NCI-H1694 (cell line): ENCODE data around the gene MCM10.
"Not testable (repeated sequence)": the region's sequence is repeated elsewhere in the genome, so short reads cannot be mapped to it uniquely, and the experiment has no call there.

Experiments used
- DNase-seq: peaks from one replicate; lab custom pipeline; 2025; lab: John Stamatoyannopoulos, UW

MCM10 gene

DNA sequence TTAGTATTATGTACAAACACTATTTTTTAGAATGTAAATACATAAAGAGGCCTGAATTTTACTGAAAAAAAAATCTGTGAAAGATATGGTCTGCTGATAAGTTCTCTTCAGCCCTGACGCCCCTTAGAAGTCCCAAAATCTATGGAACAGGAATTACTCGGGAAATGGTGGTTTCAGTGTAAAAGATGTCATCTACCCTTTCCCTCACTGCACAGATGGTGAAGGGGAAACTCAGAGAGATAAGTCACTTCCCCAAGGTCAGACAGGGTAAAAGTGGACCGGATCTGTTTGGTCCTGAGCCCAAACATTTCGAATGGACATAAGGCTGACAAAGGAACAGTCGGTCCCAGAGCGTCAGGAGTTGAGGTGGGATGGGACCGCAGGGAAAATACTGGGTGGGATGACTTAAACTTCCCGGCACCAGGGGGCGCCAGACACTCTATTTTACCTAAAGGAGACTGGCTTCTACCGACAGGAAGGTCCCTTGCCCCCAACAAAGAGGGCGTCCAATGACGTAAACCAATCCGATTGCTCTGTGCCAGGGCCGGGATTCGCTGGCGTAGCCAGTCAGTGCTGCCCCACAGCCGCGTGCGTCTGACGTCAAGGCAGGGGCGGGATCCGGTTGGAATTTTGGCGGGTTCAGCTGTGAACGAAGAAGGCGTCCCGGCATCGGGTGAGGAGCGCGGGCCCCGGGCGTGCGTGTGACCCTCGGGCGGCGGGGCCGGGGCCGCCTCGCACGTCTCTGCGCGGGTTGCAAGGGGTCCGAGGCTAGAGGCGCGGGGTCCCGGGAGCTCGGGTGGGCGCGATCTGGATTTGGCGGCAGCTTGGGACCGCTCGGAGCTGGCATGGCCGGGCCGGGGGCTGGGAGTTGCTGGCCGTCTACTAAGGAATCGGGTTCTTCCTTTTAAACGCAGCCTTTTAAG lies at the start of gene MCM10:
TSS of gene MCM10 (plus strand) at position 625 of the 923 bp plus-strand sequence. CDS start 2,645 bp downstream, outside the sequence.
- peak; percentile 99 for DNase-seq

DNA sequence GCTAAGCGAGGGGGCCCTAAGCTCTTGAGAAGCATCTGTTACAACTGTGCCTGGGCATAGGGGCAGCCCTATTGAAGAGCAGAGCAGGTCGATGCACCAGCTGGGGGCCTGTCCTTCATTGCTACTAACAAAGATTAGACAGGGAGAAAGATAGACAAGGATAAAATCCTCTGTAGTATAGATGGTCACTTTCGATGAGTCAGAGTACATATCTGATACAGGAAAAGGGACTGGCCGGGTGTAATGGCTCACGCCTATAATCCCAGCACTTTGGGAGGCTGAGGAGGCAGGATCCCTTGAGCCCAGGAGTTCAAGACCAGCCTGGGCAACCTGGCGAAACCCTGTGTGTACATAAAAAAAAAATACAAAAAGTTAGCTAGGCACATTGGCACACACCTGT lies 47.8 kb upstream of the MCM10 start:
- DNase-seq: no peak

DNA sequence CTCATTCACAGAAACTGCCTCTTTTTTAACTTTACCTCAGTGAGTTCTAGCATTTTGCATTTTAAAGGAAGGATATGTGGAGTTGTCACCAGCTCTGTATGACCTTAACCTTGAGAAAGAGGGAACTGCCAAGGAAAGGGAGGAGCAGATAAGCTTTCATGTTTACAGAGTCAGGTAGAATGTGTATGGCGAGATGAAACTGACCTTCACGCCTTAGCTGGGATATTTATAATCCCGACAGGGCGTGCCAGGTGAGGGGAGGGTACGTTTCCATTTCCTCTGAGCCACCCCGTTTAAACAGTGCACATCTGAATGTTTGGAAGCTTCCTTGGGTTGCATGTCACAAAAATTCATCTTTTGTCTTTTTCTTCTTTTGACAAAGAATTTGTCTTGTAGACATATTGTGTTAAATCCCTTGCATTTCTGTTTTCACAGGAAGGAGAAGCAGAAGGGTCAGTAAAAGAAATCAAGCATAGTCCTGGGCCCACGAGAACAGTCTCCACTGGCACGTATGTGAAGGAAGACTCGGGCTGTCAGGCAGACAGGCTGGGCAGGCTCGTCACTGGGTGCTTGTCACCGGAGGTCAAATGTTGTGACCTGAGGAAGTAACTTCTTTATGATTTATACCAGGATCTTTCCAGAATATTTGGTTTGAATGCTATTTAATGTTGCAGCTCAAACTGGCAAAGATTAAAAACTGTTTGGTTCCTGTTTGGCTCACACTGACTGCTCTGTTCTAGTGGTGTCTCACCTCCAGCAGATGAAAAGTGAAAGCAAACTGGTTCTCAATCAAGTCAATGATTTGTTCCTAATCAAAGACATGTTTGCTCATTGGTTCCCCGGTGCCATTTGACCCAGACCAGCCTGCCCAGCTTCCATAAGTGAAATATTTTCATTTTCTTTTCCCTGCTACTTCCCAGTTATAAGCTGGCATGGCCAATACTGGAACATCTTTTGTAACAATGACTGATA lies 45.2 kb upstream of the MCM10 start:
- DNase-seq: no peak

DNA sequence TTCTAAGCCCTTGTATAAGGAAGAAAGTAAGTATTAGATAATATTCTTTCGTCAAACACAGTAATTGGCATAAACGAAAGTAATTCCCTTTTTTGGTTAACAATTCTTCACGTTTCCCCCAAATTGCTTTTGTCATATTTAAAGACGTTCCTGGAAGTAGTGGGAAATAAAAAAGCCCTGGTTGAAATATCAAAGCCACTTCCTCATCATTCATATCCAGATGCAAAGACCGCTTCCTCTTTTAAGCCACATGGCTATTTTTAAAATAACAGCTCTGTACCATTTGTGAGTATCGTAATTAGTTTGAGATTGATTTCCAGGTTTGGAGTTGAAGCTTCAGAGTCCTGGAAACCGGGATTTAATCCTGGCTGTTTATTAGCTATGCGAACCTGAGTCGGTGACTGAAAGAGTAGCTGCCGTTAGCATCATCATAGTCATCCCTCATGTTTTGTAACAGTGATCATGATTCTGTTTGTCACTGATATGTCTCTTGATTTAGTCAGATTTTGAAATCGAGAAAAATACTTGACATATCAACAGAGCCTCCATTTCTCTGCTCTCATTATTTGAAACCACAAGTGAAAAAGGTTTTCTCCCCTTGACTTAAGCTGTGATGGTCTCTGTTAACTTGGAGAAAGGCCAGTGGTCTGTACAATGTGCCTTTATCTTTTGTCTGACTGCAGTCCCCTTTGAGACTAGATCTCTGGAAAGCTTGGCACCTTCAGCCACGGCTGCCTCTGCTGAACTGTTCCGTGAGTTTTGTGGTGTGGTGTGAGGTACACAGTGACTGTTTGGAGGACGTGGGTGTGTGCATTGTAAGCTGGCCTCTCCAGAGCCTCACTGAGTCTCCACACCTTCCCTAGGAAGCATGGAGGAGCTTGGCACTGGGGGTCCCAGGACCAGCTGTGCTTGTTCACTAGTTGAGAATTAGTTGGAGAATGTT lies 43.2 kb upstream of the MCM10 start:
- DNase-seq: no peak

DNA sequence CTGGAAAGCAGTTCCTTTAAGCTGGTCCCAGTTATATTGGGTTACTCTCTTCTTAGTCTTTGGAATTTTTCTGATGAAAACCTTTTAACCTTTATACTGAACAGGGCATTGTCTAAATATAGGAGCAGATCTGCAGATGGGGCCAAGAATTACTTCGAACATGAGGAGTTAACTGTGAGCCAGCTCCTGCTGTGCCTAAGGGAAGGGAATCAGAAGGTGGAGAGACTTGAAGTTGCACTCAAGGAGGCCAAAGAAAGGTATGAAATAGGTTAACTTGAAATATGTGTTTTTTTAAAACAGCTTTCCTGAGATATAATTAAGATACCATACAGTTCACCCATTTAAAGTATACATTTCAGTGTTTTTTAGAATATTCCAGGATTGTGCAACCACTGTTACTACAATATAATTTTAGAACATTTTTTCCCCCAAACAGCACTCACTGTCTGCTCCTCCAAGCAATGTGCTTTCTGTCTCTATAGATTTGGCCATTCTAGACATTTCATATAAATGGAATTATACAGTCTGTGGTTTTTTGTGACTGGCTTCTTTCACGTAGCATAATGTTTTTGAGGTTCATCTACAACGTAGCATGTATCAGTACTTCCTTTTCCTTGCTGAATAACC lies 42.5 kb upstream of the MCM10 start:
- DNase-seq: no peak

DNA sequence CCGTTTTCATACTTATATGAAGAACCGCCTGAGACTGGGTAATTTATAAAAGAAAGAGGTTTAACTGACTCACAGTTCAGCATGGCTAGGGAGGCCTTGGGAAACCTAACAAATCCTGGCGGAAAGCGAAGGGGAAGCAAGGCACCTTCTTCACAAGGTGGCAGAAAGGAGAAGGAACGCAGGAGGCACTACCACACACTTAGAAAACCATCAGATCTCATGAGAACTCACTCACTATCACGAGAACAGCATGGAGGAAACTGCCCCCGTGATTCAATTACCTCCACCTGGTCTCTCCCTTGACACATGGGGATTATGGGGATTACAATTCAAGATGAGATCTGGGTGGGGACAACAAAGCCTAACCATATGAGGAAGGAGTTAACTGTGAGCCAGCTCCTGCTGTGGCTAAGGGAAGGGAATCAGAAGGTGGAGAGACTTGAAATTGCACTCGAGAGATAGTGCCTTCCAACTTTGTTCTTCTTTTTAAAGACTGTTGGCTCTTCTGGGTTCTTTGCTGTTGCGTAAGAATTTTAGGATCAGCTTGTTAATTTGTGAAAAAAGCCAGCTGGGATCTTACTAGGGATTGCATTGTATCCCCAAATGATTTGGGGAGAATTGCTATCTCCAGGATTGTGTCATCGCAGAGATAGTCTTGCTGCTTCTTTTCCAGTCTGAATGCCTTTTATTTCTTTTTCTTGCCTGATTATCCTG lies 40.4 kb upstream of the MCM10 start:
- DNase-seq: no peak

DNA sequence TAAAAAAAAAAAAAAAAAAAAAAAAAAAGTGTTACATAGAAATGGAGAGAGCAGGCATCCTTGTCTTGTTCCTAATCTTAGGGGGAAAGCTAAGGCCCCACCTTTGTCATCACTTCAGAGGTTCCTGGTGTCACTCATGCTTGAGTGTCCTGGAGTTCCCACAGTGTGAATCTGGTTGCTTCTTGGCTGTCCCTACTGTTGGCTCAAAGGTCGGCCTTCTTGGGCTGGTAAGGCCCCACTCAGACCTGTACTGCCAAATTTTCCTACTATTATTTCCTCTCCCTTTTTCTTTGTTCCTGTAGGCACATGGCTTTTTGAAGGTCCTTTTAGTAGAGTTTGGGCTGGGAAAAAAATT lies 39.9 kb upstream of the MCM10 start:
- DNase-seq: no peak

DNA sequence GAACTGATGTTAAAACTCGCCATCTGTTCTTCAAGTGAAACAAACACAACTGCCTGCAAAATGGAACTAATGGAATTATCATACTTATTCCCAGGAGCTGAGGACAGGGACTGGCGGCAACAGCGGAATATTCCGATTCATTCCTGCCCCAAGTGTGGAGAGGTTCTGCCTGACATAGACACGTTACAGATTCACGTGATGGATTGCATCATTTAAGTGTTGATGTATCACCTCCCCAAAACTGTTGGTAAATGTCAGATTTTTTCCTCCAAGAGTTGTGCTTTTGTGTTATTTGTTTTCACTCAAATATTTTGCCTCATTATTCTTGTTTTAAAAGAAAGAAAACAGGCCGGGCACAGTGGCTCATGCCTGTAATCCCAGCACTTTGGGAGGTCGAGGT lies 24.7 kb upstream of the MCM10 start:
- no peak for DNase-seq

DNA sequence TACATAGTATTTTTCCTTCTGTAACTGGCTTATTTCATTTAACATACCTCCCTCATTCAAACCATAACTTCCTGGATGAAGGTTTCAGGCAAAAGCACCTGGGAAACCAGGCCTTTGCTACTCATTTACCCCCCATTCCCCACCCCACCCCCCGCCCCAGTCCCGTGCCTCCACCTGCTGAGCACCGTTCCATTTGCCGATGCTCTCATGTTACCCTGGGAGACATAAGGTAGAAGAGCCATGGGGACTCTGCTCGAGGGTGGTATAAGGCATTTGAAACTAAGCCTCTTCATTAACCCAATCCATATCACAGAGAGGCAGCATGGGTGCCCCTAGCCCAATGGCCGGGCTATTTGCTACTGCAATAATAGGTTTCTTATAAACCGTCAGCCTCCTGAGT lies 22.2 kb upstream of the MCM10 start:
- no peak for DNase-seq

DNA sequence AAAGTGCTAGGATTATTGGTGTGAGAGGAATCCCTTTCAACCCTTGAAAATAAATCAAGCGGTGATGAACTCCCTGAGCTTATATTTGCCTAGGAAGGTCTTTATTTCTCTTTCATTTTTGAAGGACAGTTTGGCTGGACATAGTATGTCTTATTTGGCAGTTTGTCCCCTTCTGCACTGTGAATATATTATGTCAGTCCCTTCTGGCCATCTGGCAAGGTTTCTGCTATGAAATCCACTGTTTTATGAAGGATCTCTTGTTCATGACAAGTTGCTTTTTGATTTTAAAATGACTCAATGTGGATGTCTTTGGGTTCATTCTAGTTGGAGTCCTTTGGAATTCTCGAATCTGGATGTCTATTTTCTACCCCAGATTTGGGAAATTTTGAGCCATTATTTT lies 21.7 kb upstream of the MCM10 start:
- no peak for DNase-seq

DNA sequence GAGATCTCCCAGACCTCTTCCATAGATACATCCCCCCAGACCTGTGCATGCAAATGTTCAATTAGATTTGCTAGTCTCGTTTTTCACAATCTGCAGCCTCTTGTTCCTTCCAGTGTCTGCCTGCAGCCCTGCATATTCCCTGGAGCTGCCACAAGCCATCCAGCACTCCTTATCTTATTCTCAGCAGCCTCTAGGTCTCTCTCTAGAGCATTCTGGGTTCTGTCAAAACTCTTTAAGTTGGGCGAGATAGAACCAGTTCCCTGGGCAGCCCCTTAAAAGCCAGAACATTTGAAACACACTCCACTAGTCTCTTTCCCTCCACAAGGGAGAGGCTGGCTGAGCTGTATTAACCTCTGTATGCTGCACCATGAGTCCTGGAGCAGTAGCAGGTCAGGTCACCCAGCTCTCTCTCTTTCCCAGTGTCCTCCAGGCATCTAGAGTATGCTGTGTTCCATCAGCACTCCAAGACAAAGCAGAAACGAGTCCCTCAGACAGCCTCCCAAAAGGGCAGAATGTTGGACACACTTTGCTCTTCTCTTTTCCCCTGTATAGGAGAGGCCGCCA lies 20.6 kb upstream of the MCM10 start:
- DNase-seq: no peak

DNA sequence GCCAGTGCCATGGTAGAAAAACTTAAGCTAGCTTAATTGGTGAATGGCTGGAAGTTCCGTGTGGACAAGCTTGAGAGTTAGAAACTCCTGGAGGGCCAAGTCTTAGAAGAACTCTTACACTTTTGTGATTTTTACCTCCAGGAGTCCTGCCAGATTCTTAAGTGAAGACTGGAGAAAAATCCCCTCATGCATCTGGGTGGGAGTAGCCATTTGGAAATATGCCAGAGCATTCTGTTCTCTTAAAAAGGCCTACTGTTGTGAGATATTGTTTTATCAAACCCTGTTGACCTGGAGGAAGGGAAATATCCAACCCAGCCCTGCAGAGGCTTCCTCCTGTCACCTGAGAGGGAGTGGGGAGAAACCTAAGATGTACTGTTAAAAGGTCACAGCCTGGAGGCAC lies 17.6 kb upstream of the MCM10 start:
- no peak for DNase-seq

DNA sequence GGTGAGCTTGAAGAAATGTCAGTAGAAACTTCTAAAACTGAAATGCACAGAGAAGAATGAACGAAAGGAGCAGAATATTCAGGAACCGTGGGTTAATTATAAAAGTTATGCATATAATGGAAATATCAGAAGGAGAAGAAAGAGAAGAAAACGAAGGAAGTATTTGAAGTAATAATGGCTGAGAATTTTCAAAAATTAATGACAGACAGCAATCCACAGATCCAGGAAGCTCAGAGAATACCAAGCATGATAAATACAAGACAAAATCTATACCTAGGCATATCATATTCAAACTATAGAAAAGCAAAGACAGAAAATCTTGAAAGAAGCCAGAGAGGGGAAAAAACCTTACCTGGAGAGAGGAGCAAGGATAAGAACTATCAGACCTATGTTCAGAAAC lies 16.5 kb upstream of the MCM10 start:
- no peak for DNase-seq

DNA sequence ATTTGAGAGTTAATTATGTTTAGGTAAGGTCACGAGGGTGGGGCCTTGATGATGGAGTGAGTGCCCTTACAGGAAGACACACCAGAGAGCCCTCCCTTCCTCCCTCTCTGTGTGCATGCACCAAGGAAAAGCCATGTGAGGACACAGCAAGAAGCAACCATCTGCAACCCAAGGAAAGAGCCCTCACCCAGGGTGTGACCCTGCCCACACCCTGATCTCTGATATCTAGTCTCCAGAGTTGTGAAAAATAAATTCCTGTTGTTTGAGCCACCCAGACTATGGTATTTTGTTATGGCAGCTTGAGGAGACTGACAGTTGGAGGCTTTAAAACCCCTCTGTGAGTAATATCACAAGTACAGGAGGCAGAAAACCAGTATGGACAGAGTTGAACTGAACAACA lies 15.0 kb upstream of the MCM10 start:
- no peak for DNase-seq

DNA sequence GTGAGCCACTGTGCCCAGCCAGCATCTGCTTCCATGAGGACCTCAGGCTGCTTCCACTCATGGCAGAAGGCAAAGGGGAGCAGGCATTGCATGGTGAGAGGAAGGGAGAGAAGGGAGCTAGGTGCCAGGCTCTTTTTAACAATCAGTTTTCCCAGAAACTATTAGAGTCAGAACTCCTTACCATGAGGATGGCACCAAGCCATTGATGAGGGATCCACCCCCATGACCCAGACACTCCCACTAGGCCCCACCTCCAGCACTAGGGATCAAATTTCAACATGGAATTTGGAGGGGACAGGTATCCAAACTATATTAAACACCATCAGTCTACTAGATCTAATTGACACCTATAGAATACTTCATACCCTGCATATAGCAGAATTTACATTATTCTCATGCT lies 14.2 kb upstream of the MCM10 start:
- no peak for DNase-seq

DNA sequence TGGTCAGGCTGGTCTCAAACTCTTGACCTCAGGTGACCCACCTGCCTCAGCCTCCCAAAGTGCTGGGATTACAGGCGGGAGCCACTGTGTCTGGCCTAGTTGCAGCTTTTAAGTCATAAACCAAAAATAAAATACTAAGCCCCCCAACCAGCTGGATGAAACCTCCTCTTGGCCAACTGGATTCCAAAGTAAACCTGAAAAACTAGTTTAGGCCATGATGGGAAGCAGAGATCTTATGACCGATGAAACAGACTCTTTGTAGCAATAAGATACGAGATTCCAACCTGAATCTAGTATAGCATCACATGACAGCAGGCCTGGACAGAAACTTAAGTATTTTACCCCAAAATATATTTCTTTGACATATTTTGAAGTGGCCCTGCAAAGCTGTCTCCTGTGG lies 9.1 kb upstream of the MCM10 start:
- DNase-seq: no peak

DNA sequence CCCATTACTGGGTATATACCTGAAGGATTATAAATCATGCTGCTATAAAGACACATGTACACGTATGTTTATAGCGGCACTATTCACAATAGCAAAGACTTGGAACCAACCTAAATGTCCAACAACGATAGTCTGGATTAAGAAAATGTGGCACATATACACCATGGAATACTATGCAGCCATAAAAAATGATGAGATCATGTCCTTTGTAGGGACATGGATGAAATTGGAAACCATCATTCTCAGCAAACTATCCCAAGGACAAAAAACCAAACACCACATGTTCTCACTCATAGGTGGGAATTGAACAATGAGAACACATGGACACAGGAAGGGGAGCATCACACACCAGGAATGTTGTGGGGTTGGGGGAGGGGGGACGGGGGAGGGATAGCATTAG lies 5.5 kb upstream of the MCM10 start:
- DNase-seq: not testable (repeated sequence)

DNA sequence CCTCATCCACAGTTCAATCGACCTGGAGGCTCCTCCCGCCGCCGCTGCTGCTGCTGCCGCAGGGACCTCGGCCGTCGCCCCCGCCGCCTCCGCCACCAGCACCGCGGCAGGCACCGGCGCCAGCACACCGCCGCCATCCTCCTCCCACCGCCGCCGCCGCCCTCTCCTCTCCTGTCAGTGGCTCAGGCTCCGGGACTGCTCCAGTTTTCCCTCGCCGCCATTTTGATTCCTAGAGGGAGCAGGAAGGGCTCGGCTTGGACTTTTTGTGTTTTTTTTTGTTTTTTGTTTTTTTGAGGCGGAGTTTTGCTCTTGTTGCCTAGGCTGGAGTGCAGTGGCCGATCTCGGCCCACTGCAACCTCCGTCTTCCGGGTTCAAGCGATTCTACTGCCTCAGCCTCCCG lies 3.0 kb upstream of the MCM10 start:
- no peak for DNase-seq

DNA sequence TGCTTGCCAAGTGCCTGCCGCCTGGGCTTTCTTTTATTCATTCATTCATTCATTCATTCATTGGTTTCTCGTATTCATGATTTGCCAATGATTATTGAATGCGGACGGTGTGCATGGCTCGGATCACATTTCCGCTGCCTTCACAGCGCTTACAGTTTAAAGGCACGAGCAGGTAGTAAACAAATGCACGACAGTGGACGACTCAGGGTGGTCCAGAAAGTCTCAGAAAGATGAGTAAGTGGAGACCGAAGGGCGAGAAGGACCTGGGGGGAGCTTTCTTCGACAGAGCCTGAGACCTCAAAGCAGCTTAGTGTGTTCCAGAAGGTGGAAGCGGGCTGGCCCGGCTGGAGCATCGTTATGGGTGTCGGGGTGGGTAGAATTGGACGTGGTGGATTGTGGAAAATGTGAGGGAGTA lies 506 bp downstream of the MCM10 start:
- DNase-seq: no peak

DNA sequence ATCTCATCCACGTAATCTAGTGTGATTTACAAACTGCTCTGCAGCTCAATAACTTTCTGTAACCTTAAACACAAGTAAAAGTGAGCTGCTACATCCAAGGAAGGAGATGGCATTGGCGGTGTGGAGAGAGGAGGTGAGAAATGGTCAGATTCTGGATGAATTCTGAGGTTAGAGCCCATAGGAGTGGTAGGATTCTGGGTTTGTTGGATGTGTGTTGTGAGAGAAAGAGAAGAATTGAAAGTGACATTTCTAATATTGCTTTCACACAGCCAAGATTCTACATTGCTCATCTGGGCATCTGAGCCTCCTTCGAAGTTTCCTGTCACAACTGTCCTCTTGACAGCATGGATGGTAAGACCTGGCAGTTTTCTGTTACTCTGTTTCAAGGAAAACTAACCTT lies 2.5 kb downstream of the MCM10 start:
- DNase-seq: no peak
